Stimulated activated CD4-positive, alpha-beta T cell treated with anti-CD3 and anti-CD28 coated beads, Interleukin-15, amount 100 ng/mL, for 24 hours (primary cell): ENCODE data around the gene SBF2.
"Not testable (repeated sequence)": the region's sequence is repeated elsewhere in the genome, so short reads cannot be mapped to it uniquely, and the experiment has no call there.

Experiments
- DNase-seq: peaks from one replicate; pipeline ENCODE4 v3.0.0-alpha.2; 2020

Gene SBF2

GRCh38 chr11:10048350-10048749, 245.7 kb downstream of the SBF2 start:
- DNase-seq, result no peak

GRCh38 chr11:10044618-10045017, 249.4 kb downstream of the SBF2 start:
- DNase-seq, result no peak

GRCh38 chr11:10042699-10043098, 251.3 kb downstream of the SBF2 start:
- DNase-seq, result no peak

- no peak for DNase-seq
Measured at GRCh38 chr11:10041748-10042446, 252.1 kb downstream of the SBF2 start.

GRCh38 chr11:10041332-10041731, 252.7 kb downstream of the SBF2 start:
- no peak for DNase-seq

GRCh38 chr11:10038521-10039302, 255.3 kb downstream of the SBF2 start:
- no peak for DNase-seq

GRCh38 chr11:10035932-10036331, 258.1 kb downstream of the SBF2 start:
- DNase-seq, result not testable (repeated sequence)

- no peak for DNase-seq
Measured at GRCh38 chr11:10032935-10033334, 261.1 kb downstream of the SBF2 start.

- no peak for DNase-seq
Measured at GRCh38 chr11:10030122-10030490, 263.9 kb downstream of the SBF2 start.

GRCh38 chr11:10029386-10030121, 264.5 kb downstream of the SBF2 start:
- no peak for DNase-seq

- no peak for DNase-seq
Measured at GRCh38 chr11:10026514-10026913, 267.5 kb downstream of the SBF2 start.

GRCh38 chr11:10023212-10023611, 270.8 kb downstream of the SBF2 start:
- DNase-seq, result no peak

GRCh38 chr11:10022764-10023163, 271.3 kb downstream of the SBF2 start:
- DNase-seq, result no peak

GRCh38 chr11:10021563-10021962, 272.5 kb downstream of the SBF2 start:
- DNase-seq, result no peak

- DNase-seq, result no peak
Measured at GRCh38 chr11:10019906-10020682, 273.9 kb downstream of the SBF2 start.

- DNase-seq, result no peak
Measured at GRCh38 chr11:10017911-10018310, 276.1 kb downstream of the SBF2 start.

- no peak for DNase-seq
Measured at GRCh38 chr11:10017050-10017449, 277.0 kb downstream of the SBF2 start.

- DNase-seq, result no peak
Measured at GRCh38 chr11:10012068-10012467, 282.0 kb downstream of the SBF2 start.

- DNase-seq, result no peak
Measured at GRCh38 chr11:10005955-10006525, 288.0 kb downstream of the SBF2 start.

- DNase-seq, result no peak
Measured at GRCh38 chr11:10004526-10005113, 289.4 kb downstream of the SBF2 start.

GRCh38 chr11:10002221-10002620, 291.8 kb downstream of the SBF2 start:
- no peak for DNase-seq

GRCh38 chr11:9992306-9992705, 301.7 kb downstream of the SBF2 start:
- DNase-seq, result no peak
